ENCODE results near the gene NOL3.

GRCh38 chr16:67170949-67171649, 761 bp downstream of the NOL3 start:
- TF ChIP-seq CTCF (IDR thresholded peaks at IDR 0.05) (no peak), CBFB (CRISPR knock-in tag; IDR thresholded peaks at IDR 0.05; ENCODE audit: low read depth) (no peak), TEAD4 (CRISPR knock-in tag; IDR thresholded peaks at IDR 0.05) (no peak), ZNF423 (CRISPR knock-in tag; IDR thresholded peaks at IDR 0.05) (no peak), TEAD1 (CRISPR knock-in tag; IDR thresholded peaks at IDR 0.05) (no peak; the same call in 1 of the 2 replicates), FOXP1 (CRISPR knock-in tag; IDR thresholded peaks at IDR 0.05; ENCODE audit: borderline replicate concordance) (no peak)
- TF ChIP-seq, protein P1, sequence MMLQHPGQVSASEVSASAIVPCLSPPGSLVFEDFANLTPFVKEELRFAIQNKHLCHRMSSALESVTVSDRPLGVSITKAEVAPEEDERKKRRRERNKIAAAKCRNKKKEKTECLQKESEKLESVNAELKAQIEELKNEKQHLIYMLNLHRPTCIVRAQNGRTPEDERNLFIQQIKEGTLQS (CRISPR knock-in tag; conservative IDR thresholded peaks at IDR 0.05): no peak
- TF ChIP-seq, protein P2, sequence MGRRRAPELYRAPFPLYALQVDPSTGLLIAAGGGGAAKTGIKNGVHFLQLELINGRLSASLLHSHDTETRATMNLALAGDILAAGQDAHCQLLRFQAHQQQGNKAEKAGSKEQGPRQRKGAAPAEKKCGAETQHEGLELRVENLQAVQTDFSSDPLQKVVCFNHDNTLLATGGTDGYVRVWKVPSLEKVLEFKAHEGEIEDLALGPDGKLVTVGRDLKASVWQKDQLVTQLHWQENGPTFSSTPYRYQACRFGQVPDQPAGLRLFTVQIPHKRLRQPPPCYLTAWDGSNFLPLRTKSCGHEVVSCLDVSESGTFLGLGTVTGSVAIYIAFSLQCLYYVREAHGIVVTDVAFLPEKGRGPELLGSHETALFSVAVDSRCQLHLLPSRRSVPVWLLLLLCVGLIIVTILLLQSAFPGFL (CRISPR knock-in tag; IDR thresholded peaks at IDR 0.05; ENCODE audit: borderline replicate concordance): no peak
